GM12878 (cell line): ENCODE data around the gene THEM4. TPM values are rescaled to one million over a fixed set of nuclear protein-coding genes. Genes with fewer than 3 reads are reported as not detected.
A peak's percentile ranks its signal among the peaks of the same experiment; 100 is the strongest.

Experiments
- CBX5 ChIP-seq: sonication (generic); IDR thresholded peaks from 2 replicates; pipeline ENCODE4 v1.6.1; 2016; ENCODE audit warnings: low read depth, moderate library complexity, mild to moderate bottlenecking, inconsistent platforms
- DPF2 ChIP-seq: fragments of 450-650 bp; IDR thresholded peaks from 2 replicates; pipeline ENCODE4 v1.6.1; 2017; ENCODE audit warnings: mild to moderate bottlenecking
- FOXM1 ChIP-seq: IDR thresholded peaks from 2 replicates; pipeline ENCODE4 v1.6.1; 2012; ENCODE audit warnings: low read depth, mild to moderate bottlenecking, inconsistent platforms, low read length, moderate library complexity
- JUNB ChIP-seq: IDR thresholded peaks from 2 replicates; pipeline ENCODE4 v1.6.1; 2016; ENCODE audit warnings: antibody characterized with exemption, mild to moderate bottlenecking
- KLF5 ChIP-seq: fragments of 450-650 bp; IDR thresholded peaks from 2 replicates; pipeline ENCODE4 v1.6.1; 2014; ENCODE audit warnings: mild to moderate bottlenecking; ENCODE audit not compliant: partially characterized antibody
- MYB ChIP-seq: fragments of 150-350 bp; IDR thresholded peaks from 2 replicates; pipeline ENCODE4 v1.6.1; 2014; ENCODE audit warnings: mild to moderate bottlenecking, low read depth, low read length, borderline replicate concordance
- NFYA ChIP-seq: IDR thresholded peaks from 2 replicates; pipeline ENCODE4 v1.6.1; 2011; ENCODE audit warnings: low read depth, mild to moderate bottlenecking, low read length, improper control_type of control experiment, borderline replicate concordance
- NFYB ChIP-seq: IDR thresholded peaks from 2 replicates; pipeline ENCODE4 v1.6.1; 2011; ENCODE audit warnings: low read depth, mild to moderate bottlenecking, low read length, improper control_type of control experiment, moderate library complexity; ENCODE audit not compliant: insufficient read depth
- NR2F1 ChIP-seq: fragments of 450-650 bp; conservative IDR thresholded peaks from 2 replicates; pipeline ENCODE4 v1.6.1; 2017; ENCODE audit warnings: mild to moderate bottlenecking
- PKNOX1 ChIP-seq: fragments of 450-650 bp; IDR thresholded peaks from 2 replicates; pipeline ENCODE4 v1.6.1; 2016; ENCODE audit warnings: mild to moderate bottlenecking
- RELB ChIP-seq: fragments of 450-650 bp; IDR thresholded peaks from 2 replicates; pipeline ENCODE4 v1.6.1; 2017; ENCODE audit warnings: low read depth, mild to moderate bottlenecking, moderate library complexity
- RFX5 ChIP-seq: IDR thresholded peaks from 2 replicates; pipeline ENCODE4 v1.6.1; 2011; ENCODE audit warnings: low read depth, low read length, improper control_type of control experiment
- RUNX3 ChIP-seq: IDR thresholded peaks from 2 replicates; pipeline ENCODE4 v1.6.1; 2012; ENCODE audit warnings: low read length, inconsistent platforms
- SUZ12 ChIP-seq: fragments of 200-600 bp; sonication (generic); IDR thresholded peaks from one replicate; pipeline ENCODE4 v1.6.1; 2018; ENCODE audit warnings: antibody characterized with exemption, mild to moderate bottlenecking; ENCODE audit not compliant: unreplicated experiment
- ZNF207 ChIP-seq: fragments of 450-650 bp; IDR thresholded peaks from 2 replicates; pipeline ENCODE4 v1.6.1; 2014; ENCODE audit warnings: antibody characterized with exemption, mild to moderate bottlenecking, borderline replicate concordance
- ZNF217 ChIP-seq: fragments of 450-650 bp; IDR thresholded peaks from 2 replicates; pipeline ENCODE4 v1.6.1; 2017; ENCODE audit warnings: antibody characterized with exemption, mild to moderate bottlenecking
- ZNF384 ChIP-seq: IDR thresholded peaks from 2 replicates; pipeline ENCODE4 v1.6.1; 2012; ENCODE audit warnings: low read depth, mild to moderate bottlenecking, low read length, improper control_type of control experiment, borderline replicate concordance
- ZNF592 ChIP-seq: fragments of 450-650 bp; IDR thresholded peaks from 2 replicates; pipeline ENCODE4 v1.6.1; 2017; ENCODE audit warnings: mild to moderate bottlenecking, moderate library complexity
- ZSCAN29 ChIP-seq: fragments of 450-650 bp; IDR thresholded peaks from 2 replicates; pipeline ENCODE4 v1.6.1; 2017; ENCODE audit warnings: mild to moderate bottlenecking, moderate library complexity
- ZZZ3 ChIP-seq: IDR thresholded peaks from 2 replicates; pipeline ENCODE4 v1.6.1; 2011; ENCODE audit warnings: low read depth; ENCODE audit not compliant: control insufficient read depth, insufficient read length
- polyA plus RNA-seq, 11 experiments: library from polyadenylated mRNA; depleted of rRNA in 4 of 11; unstranded in 6 of 11; stranded (reverse) in 5 of 11; fragments of >200 nt; fragmentation: Nextera tagmentation in 4 of 11; fragmentation: Illumina TruSeq in 1 of 11; extraction: Ambion mirVana in 4 of 11; extraction: Trizol in 1 of 11; gene quantifications; 1 replicate in 1 of 11; 2 replicates in 10 of 11; pipeline versions ENCODE4 v1.2.1 to v1.2.3, GENCODE V29; 2011 to 2016; ENCODE audit warnings: inconsistent platforms in 2 of 11, missing spikeins in 2 of 11, low read depth in 1 of 11
- total RNA-seq, 4 experiments: library from RNA; depleted of rRNA in 3 of 4; stranded (reverse); fragments of >200 nt in 3 of 4; fragmentation: Illumina TruSeq in 1 of 4; extraction: Trizol in 1 of 4; gene quantifications; 2 replicates each; pipeline versions ENCODE4 v1.2.1 to v1.2.3, GENCODE V29; 2013 to 2021
- TF ChIP-seq, protein P1 (sequence below): fragments of 150-350 bp; IDR thresholded peaks from 2 replicates; pipeline ENCODE4 v1.6.1; 2014; ENCODE audit warnings: mild to moderate bottlenecking, low read depth, low read length

Gene THEM4
- total and polyA plus RNA-seq, 10 of the 15 experiments (the other 5 are each of a cell fraction or from before 2014, with no cell fraction given) = 3.4 to 30.8 (median 17.9) TPM

DNA sequence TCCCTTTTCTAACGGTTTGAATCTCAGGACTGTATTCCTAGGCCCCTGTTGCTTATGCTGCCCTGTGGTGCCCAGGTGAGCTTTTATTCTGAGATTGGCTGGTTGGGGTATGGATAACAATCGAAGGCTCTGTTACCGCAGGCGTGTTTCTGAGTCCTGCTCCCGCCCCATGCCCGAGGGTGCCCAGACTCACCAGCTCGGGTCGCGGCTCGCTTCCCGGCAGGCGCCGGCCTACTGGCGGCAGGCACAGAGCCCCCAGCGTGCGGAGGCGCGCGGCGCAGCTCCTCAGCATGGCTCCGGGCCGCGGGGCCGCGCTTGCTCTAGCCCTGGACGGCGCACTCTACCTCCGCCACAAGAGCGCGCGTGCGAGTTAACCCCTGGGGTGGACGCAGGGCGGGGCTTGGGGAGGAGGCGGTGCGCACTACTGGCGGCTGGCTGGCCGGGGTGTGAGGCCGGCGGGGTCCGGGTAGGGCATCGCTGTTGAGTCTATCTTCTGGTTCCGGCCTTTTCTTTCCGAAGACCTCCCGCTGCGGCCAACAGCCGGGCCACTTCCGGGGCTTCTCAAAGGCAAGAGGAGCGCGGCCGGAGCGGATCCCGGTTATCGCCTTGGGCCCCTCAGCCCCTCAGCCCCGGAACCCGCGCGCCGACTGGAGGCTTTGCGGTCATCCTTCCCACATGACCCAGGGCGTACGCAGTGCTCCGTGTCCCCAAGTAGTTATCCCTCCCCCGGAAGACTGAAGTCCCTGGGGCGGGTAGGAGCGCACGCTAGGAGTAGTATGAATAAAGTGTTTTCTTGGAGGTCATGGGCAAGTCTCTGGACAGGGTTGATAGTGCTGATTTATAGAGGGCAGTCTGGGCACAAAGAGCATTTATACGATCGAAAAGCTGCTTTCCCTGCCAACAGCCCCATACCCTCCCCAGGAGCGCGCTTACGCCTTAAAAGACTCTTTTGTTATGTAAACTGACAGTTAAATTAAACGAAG lies at the start of gene THEM4 (continued):
- no peak for TF ChIP-seq ZNF384
- TF ChIP-seq NR2F1 = peak; percentile 78
- TF ChIP-seq NFYB = 0 out of 2 replicates have a peak, but pooled peaks have one; percentile 31
- TF ChIP-seq DPF2 = 0 out of 2 replicates have a peak, but pooled peaks have one; percentile 65
- TF ChIP-seq, protein P1, sequence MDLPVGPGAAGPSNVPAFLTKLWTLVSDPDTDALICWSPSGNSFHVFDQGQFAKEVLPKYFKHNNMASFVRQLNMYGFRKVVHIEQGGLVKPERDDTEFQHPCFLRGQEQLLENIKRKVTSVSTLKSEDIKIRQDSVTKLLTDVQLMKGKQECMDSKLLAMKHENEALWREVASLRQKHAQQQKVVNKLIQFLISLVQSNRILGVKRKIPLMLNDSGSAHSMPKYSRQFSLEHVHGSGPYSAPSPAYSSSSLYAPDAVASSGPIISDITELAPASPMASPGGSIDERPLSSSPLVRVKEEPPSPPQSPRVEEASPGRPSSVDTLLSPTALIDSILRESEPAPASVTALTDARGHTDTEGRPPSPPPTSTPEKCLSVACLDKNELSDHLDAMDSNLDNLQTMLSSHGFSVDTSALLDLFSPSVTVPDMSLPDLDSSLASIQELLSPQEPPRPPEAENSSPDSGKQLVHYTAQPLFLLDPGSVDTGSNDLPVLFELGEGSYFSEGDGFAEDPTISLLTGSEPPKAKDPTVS = no peak
- 0 out of 2 replicates have a peak, but pooled peaks have one; percentile 47 for TF ChIP-seq ZNF207
- TF ChIP-seq ZSCAN29 = 0 out of 2 replicates have a peak, but pooled peaks have one; percentile 1
- no peak for TF ChIP-seq FOXM1
- TF ChIP-seq RELB = peak; percentile 64
- TF ChIP-seq ZNF217 = no peak
- TF ChIP-seq ZZZ3 = no peak
- no peak for TF ChIP-seq JUNB
- TF ChIP-seq NFYA = no peak
- no peak for TF ChIP-seq SUZ12
- TF ChIP-seq KLF5 = peak; percentile 46
- 0 out of 2 replicates have a peak, but pooled peaks have one; percentile 48 for TF ChIP-seq RFX5
- 0 out of 2 replicates have a peak, but pooled peaks have one; percentile 3 for TF ChIP-seq ZNF592
- TF ChIP-seq MYB = no peak
- 0 out of 2 replicates have a peak, but pooled peaks have one; percentile 15 for TF ChIP-seq PKNOX1
- peak; percentile 88; the same call in 1 of the 2 replicates for TF ChIP-seq CBX5
- peak; percentile 83 for TF ChIP-seq RUNX3
